ENCODE data around the gene HDHD2.

HDHD2 gene

DNA sequence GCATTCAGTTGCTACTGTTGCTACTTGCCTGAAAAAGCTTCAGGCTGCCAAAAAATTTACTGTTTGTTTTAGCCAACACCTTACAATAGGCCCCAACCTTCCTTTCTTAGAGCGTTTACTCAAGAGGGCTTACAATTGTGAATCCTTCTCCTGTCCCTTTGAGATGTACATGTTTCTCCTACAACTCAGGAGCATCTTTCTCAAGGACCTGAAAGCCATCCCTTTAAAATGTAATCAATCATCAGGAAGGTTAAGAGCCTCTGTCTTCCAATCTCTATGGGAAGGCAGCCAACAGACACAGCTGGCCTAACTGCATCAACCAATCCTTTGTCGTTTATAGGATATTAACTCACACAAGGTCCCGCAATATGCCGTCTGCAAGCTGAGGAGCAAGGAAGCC lies 29.2 kb upstream of the HDHD2 start:
- Histone ChIP-seq H3K9ac (ENCODE audit: insufficient read length, low read depth) (no peak overlapping the region), H3K36me3 (ENCODE audit: insufficient read depth, insufficient read length, low read length) (no peaks in the 10 kb centered on the region), H3K27me3 (ENCODE audit: insufficient read depth, insufficient read length) (no peaks in the 10 kb centered on the region), H3K4me1 (ENCODE audit: insufficient read depth, insufficient read length) (no peaks in the 10 kb centered on the region), H3K9me3 (ENCODE audit: insufficient read depth, low read length) (peaks cover 7% of the 10 kb centered on the region), H3K4me3 (ENCODE audit: insufficient read length, low read depth) (no peak overlapping the region)
- TF ChIP-seq ZNF274 (IDR thresholded peaks at IDR 0.05; ENCODE audit: low read depth, low read length) (no peak), SUZ12 (IDR thresholded peaks at IDR 0.05; ENCODE audit: extremely low read depth, insufficient read depth, insufficient read length) (no peak), YY1 (IDR thresholded peaks at IDR 0.05; ENCODE audit: insufficient read depth, insufficient read length) (no peak)
- DNase-seq (ENCODE audit: low read depth, low spot score): no peak

DNA sequence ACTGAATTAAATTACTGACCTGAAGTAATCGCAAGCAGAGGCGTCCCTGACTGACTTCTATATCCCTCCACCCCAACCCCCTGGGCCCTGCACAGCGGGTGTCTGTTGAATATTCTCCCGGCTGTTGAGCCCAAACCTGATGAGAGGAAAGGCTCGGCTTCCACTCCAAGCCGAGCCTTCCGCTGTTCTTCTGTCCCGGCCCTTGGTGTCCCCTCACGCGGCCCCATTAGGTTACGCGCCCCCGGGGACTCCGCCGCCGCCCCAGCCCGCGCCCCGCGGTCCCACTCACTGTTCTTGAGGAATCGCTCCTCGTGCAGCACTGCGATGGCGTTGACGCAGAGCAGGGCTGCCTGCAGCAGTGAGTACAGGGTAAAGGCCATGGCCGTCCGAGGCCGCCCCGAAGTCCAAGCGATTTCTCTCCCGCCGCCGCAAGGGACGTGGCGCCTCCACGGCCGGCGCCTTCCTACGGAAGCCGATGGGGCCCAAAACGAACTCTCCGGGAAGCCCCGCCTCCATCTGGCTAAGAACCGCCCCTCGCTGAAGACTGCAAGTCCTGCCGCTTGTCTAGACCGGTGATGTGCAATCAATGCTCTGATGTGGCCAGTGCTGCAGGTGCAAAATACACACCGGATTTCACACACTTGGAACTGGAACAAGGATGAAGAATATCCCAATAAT lies 25.7 kb upstream of the HDHD2 start, which contains the start of gene IER3IP1:
Gene IER3IP1, minus strand, starts transcription at position 467 of the 678 bp plus-strand sequence. Its CDS starts 87 bp downstream, at position 380.
- DNase-seq (ENCODE audit: low read depth, low spot score): peak; percentile 74
- H3K4me3 ChIP-seq (ENCODE audit: insufficient read length, low read depth): peak within 1 kb of the TSS; percentile 70
- no peak for TF ChIP-seq YY1 (IDR thresholded peaks at IDR 0.05; ENCODE audit: insufficient read depth, insufficient read length)
- no peak for TF ChIP-seq SUZ12 (IDR thresholded peaks at IDR 0.05; ENCODE audit: extremely low read depth, insufficient read depth, insufficient read length)
- no peak for TF ChIP-seq ZNF274 (IDR thresholded peaks at IDR 0.05; ENCODE audit: low read depth, low read length)
- H3K9ac ChIP-seq (ENCODE audit: insufficient read length, low read depth): peak within 1 kb of the TSS; percentile 88
- no peaks in the 10 kb centered on the region for H3K4me1 ChIP-seq (ENCODE audit: insufficient read depth, insufficient read length)
- H3K27me3 ChIP-seq (ENCODE audit: insufficient read depth, insufficient read length): no peaks in the 10 kb centered on the region
- H3K36me3 ChIP-seq (ENCODE audit: insufficient read depth, insufficient read length, low read length): peaks cover 14% of the 10 kb centered on the region
- no peaks in the 10 kb centered on the region for H3K9me3 ChIP-seq (ENCODE audit: insufficient read depth, low read length)

DNA sequence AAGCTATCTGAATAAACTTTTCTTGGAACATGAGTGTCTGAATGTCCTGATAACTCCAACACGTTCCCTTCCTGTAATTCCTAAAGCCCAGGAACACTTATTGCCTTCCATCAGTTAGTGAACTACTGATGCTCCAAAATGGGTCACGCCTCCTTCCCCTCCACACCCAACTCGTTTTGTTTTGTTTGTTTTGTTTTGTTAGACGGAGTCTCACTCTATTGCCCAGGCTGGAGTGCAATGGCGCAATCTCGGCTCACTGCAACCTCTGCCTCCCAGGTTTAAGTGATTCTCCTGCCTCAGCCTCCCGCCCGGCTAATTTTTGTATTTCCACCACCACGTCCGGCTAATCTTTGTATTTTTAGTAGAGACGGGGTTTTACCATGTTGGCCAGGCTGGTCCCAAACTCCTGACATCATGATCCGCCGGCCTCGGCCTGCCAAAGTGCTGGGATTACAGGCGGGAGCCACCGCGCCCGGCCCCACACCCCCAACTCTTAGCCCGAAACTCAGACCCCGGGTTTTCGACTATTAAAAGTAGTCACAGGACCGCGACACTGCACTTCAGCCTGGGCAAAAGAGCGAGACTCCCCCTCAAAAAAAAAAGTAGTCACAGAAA lies 25.1 kb upstream of the HDHD2 start:
- H3K9me3 ChIP-seq (ENCODE audit: insufficient read depth, low read length): no peaks in the 10 kb centered on the region
- DNase-seq (ENCODE audit: low read depth, low spot score): no peak
- H3K9ac ChIP-seq (ENCODE audit: insufficient read length, low read depth): peak overlapping the region; percentile 88
- TF ChIP-seq SUZ12 (IDR thresholded peaks at IDR 0.05; ENCODE audit: extremely low read depth, insufficient read depth, insufficient read length) (no peak), ZNF274 (IDR thresholded peaks at IDR 0.05; ENCODE audit: low read depth, low read length) (no peak), YY1 (IDR thresholded peaks at IDR 0.05; ENCODE audit: insufficient read depth, insufficient read length) (no peak)
- H3K4me1 ChIP-seq (ENCODE audit: insufficient read depth, insufficient read length): no peaks in the 10 kb centered on the region
- no peaks in the 10 kb centered on the region for H3K27me3 ChIP-seq (ENCODE audit: insufficient read depth, insufficient read length)
- H3K36me3 ChIP-seq (ENCODE audit: insufficient read depth, insufficient read length, low read length): peaks cover 14% of the 10 kb centered on the region
- H3K4me3 ChIP-seq (ENCODE audit: insufficient read length, low read depth): peak overlapping the region; percentile 70

DNA sequence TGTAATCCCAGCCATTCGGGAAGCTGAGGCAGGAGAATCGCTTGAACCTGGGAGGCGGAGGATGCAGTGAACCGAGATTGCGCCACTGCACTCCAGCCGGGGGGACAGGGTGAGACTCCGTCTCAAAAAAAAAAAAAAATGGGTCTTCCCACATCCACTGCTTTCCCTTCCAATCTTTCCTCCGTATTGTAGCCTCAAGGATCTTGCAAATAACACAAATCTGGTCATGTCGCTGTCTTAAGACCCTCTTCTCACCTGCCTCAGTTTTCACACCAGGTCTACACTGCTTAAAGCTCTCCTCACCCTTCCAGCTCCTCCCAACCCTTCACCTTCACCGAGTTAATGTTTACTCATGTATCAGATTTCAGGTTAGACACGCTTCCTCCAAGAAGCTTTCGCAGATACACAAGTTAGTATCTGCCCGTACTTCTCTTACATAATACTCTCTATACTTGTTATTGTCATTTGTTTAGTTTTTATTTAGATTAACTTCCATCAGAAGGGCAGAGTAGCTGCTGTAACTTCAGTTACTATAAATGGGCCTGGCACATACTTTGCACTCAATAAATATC lies 24.3 kb upstream of the HDHD2 start:
- Histone ChIP-seq H3K9ac (ENCODE audit: insufficient read length, low read depth) (no peak overlapping the region), H3K36me3 (ENCODE audit: insufficient read depth, insufficient read length, low read length) (peaks cover 14% of the 10 kb centered on the region), H3K4me3 (ENCODE audit: insufficient read length, low read depth) (peak overlapping the region; percentile 70), H3K9me3 (ENCODE audit: insufficient read depth, low read length) (no peaks in the 10 kb centered on the region), H3K4me1 (ENCODE audit: insufficient read depth, insufficient read length) (no peaks in the 10 kb centered on the region), H3K27me3 (ENCODE audit: insufficient read depth, insufficient read length) (no peaks in the 10 kb centered on the region)
- TF ChIP-seq SUZ12 (IDR thresholded peaks at IDR 0.05; ENCODE audit: extremely low read depth, insufficient read depth, insufficient read length): no peak
- TF ChIP-seq ZNF274 (IDR thresholded peaks at IDR 0.05; ENCODE audit: low read depth, low read length): no peak
- no peak for TF ChIP-seq YY1 (IDR thresholded peaks at IDR 0.05; ENCODE audit: insufficient read depth, insufficient read length)
- no peak for DNase-seq (ENCODE audit: low read depth, low spot score)

DNA sequence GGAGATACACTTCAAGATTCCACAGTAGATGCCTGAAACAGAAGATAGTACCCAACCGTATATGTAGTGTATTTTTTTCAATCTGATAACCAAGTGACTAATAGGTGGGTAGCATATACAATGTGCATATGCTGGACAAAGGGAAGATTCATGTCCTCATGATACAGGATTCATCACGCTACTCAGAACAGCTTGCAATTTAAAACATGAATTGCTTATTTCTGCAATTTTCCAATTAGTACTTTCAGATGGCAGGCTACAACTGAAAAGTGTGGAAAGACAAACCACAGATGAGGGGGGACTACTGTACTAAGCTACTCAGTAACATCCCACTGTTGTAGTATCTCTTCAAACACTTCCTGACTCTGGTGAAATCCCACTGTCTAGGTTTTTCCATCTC lies 22.2 kb upstream of the HDHD2 start:
- TF ChIP-seq ZNF274 (IDR thresholded peaks at IDR 0.05; ENCODE audit: low read depth, low read length): no peak
- no peak for TF ChIP-seq YY1 (IDR thresholded peaks at IDR 0.05; ENCODE audit: insufficient read depth, insufficient read length)
- no peak for TF ChIP-seq SUZ12 (IDR thresholded peaks at IDR 0.05; ENCODE audit: extremely low read depth, insufficient read depth, insufficient read length)
- no peak for DNase-seq (ENCODE audit: low read depth, low spot score)
- Histone ChIP-seq H3K4me3 (ENCODE audit: insufficient read length, low read depth) (no peak overlapping the region), H3K9me3 (ENCODE audit: insufficient read depth, low read length) (no peaks in the 10 kb centered on the region), H3K4me1 (ENCODE audit: insufficient read depth, insufficient read length) (no peaks in the 10 kb centered on the region), H3K9ac (ENCODE audit: insufficient read length, low read depth) (no peak overlapping the region), H3K36me3 (ENCODE audit: insufficient read depth, insufficient read length, low read length) (peaks cover 14% of the 10 kb centered on the region), H3K27me3 (ENCODE audit: insufficient read depth, insufficient read length) (no peaks in the 10 kb centered on the region)

DNA sequence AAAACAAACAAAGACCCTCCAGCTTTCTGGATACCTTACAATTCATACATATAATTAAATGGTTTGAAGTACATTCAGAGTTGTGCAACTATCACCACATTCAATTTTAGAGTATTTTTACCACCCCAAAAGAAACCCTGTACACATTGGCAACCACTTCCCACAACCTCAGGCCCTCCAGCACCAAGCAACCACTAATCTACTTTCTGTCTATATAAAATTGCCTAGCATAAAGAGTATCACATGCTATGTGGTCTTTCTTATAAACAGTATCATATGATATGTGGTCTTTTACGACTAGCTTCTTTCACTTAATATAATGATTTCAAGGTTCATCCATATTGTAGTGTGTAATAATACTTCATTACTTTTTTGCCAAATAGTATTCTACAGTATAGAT lies 18.6 kb upstream of the HDHD2 start:
- DNase-seq (ENCODE audit: low read depth, low spot score): no peak
- TF ChIP-seq ZNF274 (IDR thresholded peaks at IDR 0.05; ENCODE audit: low read depth, low read length) (no peak), YY1 (IDR thresholded peaks at IDR 0.05; ENCODE audit: insufficient read depth, insufficient read length) (no peak)

DNA sequence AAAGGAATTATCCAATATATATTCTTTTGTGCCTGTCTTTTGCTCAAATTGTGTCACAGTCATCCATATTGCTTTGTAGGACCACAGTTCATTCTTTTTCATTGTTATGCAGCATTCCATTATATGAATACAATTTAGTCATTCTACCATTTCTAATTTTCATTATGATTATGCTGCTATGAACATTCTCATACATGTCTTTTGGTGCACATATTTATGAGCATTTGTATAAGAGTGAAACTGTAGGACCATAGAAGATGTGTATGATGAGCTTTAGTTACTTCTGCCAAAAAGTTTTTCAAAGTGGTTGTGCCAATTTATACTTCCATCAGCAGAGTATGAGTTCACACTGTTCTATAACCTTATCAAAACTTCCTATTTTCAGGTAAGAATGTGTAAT lies 18.2 kb upstream of the HDHD2 start:
- Histone ChIP-seq H3K27me3 (ENCODE audit: insufficient read depth, insufficient read length) (no peaks in the 10 kb centered on the region), H3K9ac (ENCODE audit: insufficient read length, low read depth) (no peak overlapping the region)

More for the DNA sequence above, 18.6 kb upstream of the HDHD2 start:
- H3K27me3 ChIP-seq (ENCODE audit: insufficient read depth, insufficient read length): no peaks in the 10 kb centered on the region
- H3K9ac ChIP-seq (ENCODE audit: insufficient read length, low read depth): no peak overlapping the region
- H3K36me3 ChIP-seq (ENCODE audit: insufficient read depth, insufficient read length, low read length): peaks cover 13% of the 10 kb centered on the region
- no peaks in the 10 kb centered on the region for H3K9me3 ChIP-seq (ENCODE audit: insufficient read depth, low read length)
- no peak overlapping the region for H3K4me3 ChIP-seq (ENCODE audit: insufficient read length, low read depth)
- H3K4me1 ChIP-seq (ENCODE audit: insufficient read depth, insufficient read length): no peaks in the 10 kb centered on the region

More for the DNA sequence above, 18.2 kb upstream of the HDHD2 start:
- DNase-seq (ENCODE audit: low read depth, low spot score): no peak
- Histone ChIP-seq H3K36me3 (ENCODE audit: insufficient read depth, insufficient read length, low read length) (peaks cover 10% of the 10 kb centered on the region), H3K9me3 (ENCODE audit: insufficient read depth, low read length) (no peaks in the 10 kb centered on the region), H3K4me1 (ENCODE audit: insufficient read depth, insufficient read length) (no peaks in the 10 kb centered on the region), H3K4me3 (ENCODE audit: insufficient read length, low read depth) (no peak overlapping the region)
- TF ChIP-seq SUZ12 (IDR thresholded peaks at IDR 0.05; ENCODE audit: extremely low read depth, insufficient read depth, insufficient read length) (no peak), ZNF274 (IDR thresholded peaks at IDR 0.05; ENCODE audit: low read depth, low read length) (no peak), YY1 (IDR thresholded peaks at IDR 0.05; ENCODE audit: insufficient read depth, insufficient read length) (no peak)

All from NT2/D1 (cell line).